ENCODE results near the gene UFD1.

The UFD1 gene

DNA sequence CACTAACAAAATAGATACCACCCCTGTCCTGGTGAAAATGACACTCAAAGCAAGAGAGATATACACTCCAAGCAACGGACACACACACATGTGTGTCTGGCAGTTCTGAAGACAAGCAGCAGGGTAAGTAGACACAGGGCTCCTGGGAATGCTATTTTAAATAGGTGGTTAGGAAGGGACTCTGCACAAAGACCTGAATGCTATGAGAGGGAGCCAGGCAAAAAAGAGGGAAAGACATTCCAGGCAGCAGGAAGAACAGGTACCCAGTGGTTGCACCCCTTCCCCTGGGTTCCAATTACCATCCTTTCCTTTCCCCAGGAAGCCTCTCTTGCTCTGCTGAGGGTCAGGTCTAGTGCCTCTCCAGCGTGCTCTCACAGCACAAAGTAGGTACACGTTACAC is 3.0 kb downstream of the UFD1 start:
- DNase-seq (ENCODE audit: extremely low spot score) = no peak
- POLR2A ChIA-PET = no interaction called here
- CTCF ChIA-PET = no interaction called here
- no peak for TF ChIP-seq NFRKB (IDR thresholded peaks at IDR 0.05)
- no peak for TF ChIP-seq SP1 (IDR thresholded peaks at IDR 0.05)
- TF ChIP-seq ELF4 (IDR thresholded peaks at IDR 0.05) = no peak
- TF ChIP-seq, protein P1, sequence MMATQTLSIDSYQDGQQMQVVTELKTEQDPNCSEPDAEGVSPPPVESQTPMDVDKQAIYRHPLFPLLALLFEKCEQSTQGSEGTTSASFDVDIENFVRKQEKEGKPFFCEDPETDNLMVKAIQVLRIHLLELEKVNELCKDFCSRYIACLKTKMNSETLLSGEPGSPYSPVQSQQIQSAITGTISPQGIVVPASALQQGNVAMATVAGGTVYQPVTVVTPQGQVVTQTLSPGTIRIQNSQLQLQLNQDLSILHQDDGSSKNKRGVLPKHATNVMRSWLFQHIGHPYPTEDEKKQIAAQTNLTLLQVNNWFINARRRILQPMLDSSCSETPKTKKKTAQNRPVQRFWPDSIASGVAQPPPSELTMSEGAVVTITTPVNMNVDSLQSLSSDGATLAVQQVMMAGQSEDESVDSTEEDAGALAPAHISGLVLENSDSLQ (IDR thresholded peaks at IDR 0.05) = no peak
- TF ChIP-seq ZNF384 (IDR thresholded peaks at IDR 0.05) = no peak
- no peak for TF ChIP-seq ARNT (IDR thresholded peaks at IDR 0.05)
- TF ChIP-seq L3MBTL2 (conservative IDR thresholded peaks at IDR 0.05) = no peak
- no peak for TF ChIP-seq BHLHE40 (IDR thresholded peaks at IDR 0.05; ENCODE audit: borderline replicate concordance)

DNA sequence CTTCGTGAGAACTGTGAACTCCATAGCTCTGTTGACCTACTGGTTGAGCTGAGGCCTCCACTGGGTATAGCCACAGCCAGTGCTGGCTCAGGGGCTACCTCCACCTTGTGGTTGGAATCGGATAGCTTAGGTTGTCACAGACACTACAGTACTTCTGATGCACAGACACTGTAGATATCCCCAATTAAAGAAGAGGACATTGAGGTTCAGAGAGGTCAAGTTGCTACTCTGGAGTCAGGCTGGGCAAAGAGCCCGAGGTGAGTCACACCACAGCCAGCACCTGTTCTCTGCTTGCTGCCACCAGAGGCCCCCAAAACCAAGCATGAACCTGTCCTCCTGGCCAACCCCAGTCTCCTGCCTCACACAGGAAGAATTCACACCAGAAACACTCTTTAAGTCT is 5.4 kb downstream of the UFD1 start:
- no peak for DNase-seq (ENCODE audit: extremely low spot score)
- ChIA-PET CTCF (interaction anchor here (1.2 kb wide), 1 partner anchor 156 kb away, joined by 3 read pairs; no protein-coding TSS in a partner anchor), POLR2A (interaction anchor here (1.3 kb wide), 1 partner anchor 9 kb away, joined by 3 read pairs; no protein-coding TSS in a partner anchor)
- no peak for TF ChIP-seq CTBP1 (IDR thresholded peaks at IDR 0.05; ENCODE audit: borderline replicate concordance)
- TF ChIP-seq, protein P1 (IDR thresholded peaks at IDR 0.05) = no peak
- no peak for TF ChIP-seq FOXA1 (IDR thresholded peaks at IDR 0.05)
- TF ChIP-seq BHLHE40 (IDR thresholded peaks at IDR 0.05; ENCODE audit: borderline replicate concordance) = no peak
- no peak for TF ChIP-seq LEF1 (IDR thresholded peaks at IDR 0.05; ENCODE audit: borderline replicate concordance)
- no peak for TF ChIP-seq SP1 (IDR thresholded peaks at IDR 0.05)
- TF ChIP-seq ZNF384 (IDR thresholded peaks at IDR 0.05) = no peak
- no peak for TF ChIP-seq ARNT (IDR thresholded peaks at IDR 0.05)
- TF ChIP-seq SUZ12 (IDR thresholded peaks at IDR 0.05) = no peak
- no peak for TF ChIP-seq HDGF (IDR thresholded peaks at IDR 0.05; ENCODE audit: borderline replicate concordance)
- TF ChIP-seq FOXM1 (IDR thresholded peaks at IDR 0.05; ENCODE audit: borderline replicate concordance) = no peak
- no peak for TF ChIP-seq NFRKB (IDR thresholded peaks at IDR 0.05)
- no peak for TF ChIP-seq L3MBTL2 (conservative IDR thresholded peaks at IDR 0.05)
- no peak for TF ChIP-seq FOXK2 (IDR thresholded peaks at IDR 0.05)
- TF ChIP-seq ELF4 (IDR thresholded peaks at IDR 0.05) = no peak
- TF ChIP-seq TARDBP (IDR thresholded peaks at IDR 0.05) = no peak

DNA sequence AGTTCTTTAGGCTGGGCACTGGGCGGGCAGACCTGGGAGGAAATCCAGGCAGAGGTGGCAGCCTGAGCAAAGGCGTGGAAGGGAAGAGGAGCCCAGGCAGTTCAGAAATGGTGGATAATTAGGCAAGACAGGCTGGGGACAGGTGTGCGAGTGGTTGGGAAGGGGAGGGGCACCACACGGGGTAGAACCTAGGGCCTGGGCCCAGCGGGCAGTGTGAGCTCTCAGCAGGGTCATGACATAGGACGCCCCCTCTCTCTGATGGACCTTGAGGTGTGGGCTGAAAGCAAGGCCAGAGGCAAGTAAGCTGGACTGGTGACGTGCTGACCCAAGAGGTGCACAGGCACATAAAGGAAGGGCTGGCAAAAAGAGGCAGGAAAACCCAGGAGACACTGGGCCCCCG is 6.8 kb downstream of the UFD1 start:
- TF ChIP-seq FOXM1 (IDR thresholded peaks at IDR 0.05; ENCODE audit: borderline replicate concordance) = no peak
- no peak for TF ChIP-seq ZNF384 (IDR thresholded peaks at IDR 0.05)
- TF ChIP-seq NFRKB (IDR thresholded peaks at IDR 0.05) = no peak
- TF ChIP-seq CTBP1 (IDR thresholded peaks at IDR 0.05; ENCODE audit: borderline replicate concordance) = no peak
- TF ChIP-seq FOXA1 (IDR thresholded peaks at IDR 0.05) = no peak
- no peak for TF ChIP-seq ELF4 (IDR thresholded peaks at IDR 0.05)
- no peak for TF ChIP-seq HDGF (IDR thresholded peaks at IDR 0.05; ENCODE audit: borderline replicate concordance)
- TF ChIP-seq FOXK2 (IDR thresholded peaks at IDR 0.05) = no peak
- TF ChIP-seq, protein P1 (IDR thresholded peaks at IDR 0.05) = no peak
- no peak for TF ChIP-seq ARNT (IDR thresholded peaks at IDR 0.05)
- no peak for TF ChIP-seq TARDBP (IDR thresholded peaks at IDR 0.05)
- TF ChIP-seq L3MBTL2 (conservative IDR thresholded peaks at IDR 0.05) = no peak
- no peak for DNase-seq (ENCODE audit: extremely low spot score)
- CTCF ChIA-PET = interaction anchor here (0.6 kb wide), 1 partner anchor 38 kb away, joined by 6 read pairs; no protein-coding TSS in a partner anchor
- POLR2A ChIA-PET = interaction anchor here (1.0 to 1.8 kb wide), 3 partner anchors 8 to 24 kb away, joined by 3 to 4 read pairs (median 4); partner anchors contain the start of gene C22orf39

DNA sequence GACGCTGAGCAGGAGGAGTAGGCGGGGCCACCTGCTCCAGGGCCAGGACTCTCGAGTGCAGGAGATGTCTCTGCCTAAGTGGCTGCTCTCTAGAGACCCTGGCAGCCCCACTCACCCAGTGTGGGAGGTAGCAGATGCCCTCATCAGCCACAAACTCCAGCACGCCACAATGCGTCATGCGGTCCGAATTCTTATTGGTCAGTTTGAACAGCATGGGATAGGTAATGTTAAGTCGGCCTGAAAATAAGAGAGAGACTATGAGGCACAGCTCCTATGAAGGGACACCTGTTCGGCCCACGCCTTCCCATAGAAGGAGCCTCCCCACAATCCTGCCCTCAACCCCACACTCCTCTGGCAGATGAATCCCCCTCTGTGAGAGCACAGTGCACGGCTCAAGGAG is 7.4 kb downstream of the UFD1 start:
- ChIA-PET POLR2A (interaction anchor here (1.8 kb wide), 1 partner anchor 8 kb away, joined by 4 read pairs; no protein-coding TSS in a partner anchor), CTCF (interaction anchor here (0.6 kb wide), 1 partner anchor 38 kb away, joined by 6 read pairs; no protein-coding TSS in a partner anchor)
- TF ChIP-seq SUZ12 (IDR thresholded peaks at IDR 0.05) (no peak), FOXA1 (IDR thresholded peaks at IDR 0.05) (no peak), LEF1 (IDR thresholded peaks at IDR 0.05; ENCODE audit: borderline replicate concordance) (no peak), ARNT (IDR thresholded peaks at IDR 0.05) (no peak), ELF4 (IDR thresholded peaks at IDR 0.05) (no peak), TARDBP (IDR thresholded peaks at IDR 0.05) (no peak), NFRKB (IDR thresholded peaks at IDR 0.05) (no peak), L3MBTL2 (conservative IDR thresholded peaks at IDR 0.05) (no peak), FOXM1 (IDR thresholded peaks at IDR 0.05; ENCODE audit: borderline replicate concordance) (no peak), ZNF384 (IDR thresholded peaks at IDR 0.05) (no peak), BHLHE40 (IDR thresholded peaks at IDR 0.05; ENCODE audit: borderline replicate concordance) (no peak), CTBP1 (IDR thresholded peaks at IDR 0.05; ENCODE audit: borderline replicate concordance) (no peak), HDGF (IDR thresholded peaks at IDR 0.05; ENCODE audit: borderline replicate concordance) (no peak), SP1 (IDR thresholded peaks at IDR 0.05) (no peak), FOXK2 (IDR thresholded peaks at IDR 0.05) (no peak)
- TF ChIP-seq, protein P1 (IDR thresholded peaks at IDR 0.05) = no peak
- no peak for DNase-seq (ENCODE audit: extremely low spot score)

DNA sequence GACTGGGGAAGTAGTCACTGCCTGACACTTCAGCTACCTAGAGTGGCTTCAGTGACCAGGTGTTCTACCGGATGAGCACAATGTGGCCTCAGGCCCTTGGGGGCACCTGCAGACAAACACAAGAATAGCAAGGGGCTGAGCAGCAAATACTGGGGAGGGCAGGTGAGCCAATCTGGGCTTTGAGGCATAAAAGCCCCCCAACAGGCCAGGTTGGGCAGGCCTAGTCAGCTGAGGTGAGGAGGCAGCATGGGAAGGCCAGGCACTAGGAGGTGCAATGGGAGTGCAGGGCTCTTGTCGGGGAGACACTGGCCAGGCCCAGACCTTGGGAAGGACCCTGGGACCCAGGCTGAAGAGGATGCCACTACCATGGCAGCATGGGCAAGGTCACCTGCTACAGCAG is 9.0 kb downstream of the UFD1 start:
- CTCF ChIA-PET = no interaction called here
- TF ChIP-seq LEF1 (IDR thresholded peaks at IDR 0.05; ENCODE audit: borderline replicate concordance) (no peak), BHLHE40 (IDR thresholded peaks at IDR 0.05; ENCODE audit: borderline replicate concordance) (no peak), FOXM1 (IDR thresholded peaks at IDR 0.05; ENCODE audit: borderline replicate concordance) (no peak), HDGF (IDR thresholded peaks at IDR 0.05; ENCODE audit: borderline replicate concordance) (no peak), SUZ12 (IDR thresholded peaks at IDR 0.05) (no peak), ARNT (IDR thresholded peaks at IDR 0.05) (no peak), ELF4 (IDR thresholded peaks at IDR 0.05) (no peak), ZNF384 (IDR thresholded peaks at IDR 0.05) (no peak), SP1 (IDR thresholded peaks at IDR 0.05) (no peak), FOXK2 (IDR thresholded peaks at IDR 0.05) (no peak)
- TF ChIP-seq, protein P1 (IDR thresholded peaks at IDR 0.05) = no peak
- DNase-seq (ENCODE audit: extremely low spot score) = no peak
- POLR2A ChIA-PET = interaction anchor here (0.6 to 1.6 kb wide), 2 partner anchors 10 to 22 kb away, joined by 3 to 4 read pairs; partner anchors contain the start of genes C22orf39 and CDC45

Measured in HEK293T (cell line).